HCT116 (cell line): Measurements from ENCODE around the gene CD58. TPM values are rescaled to one million over a fixed set of nuclear protein-coding genes. Genes with fewer than 3 reads are reported as not detected.
A peak's percentile ranks its signal among the peaks of the same experiment; 100 is the strongest.

ENCODE experiments used
- ATAC-seq: fragments of 200-7000 bp; cut with Tn5 transposase; 2 replicates; pipeline ENCODE4 v1.9.1; 2020; ENCODE audit warnings: mild to moderate bottlenecking, moderate library complexity
- BruUV-seq: library from RNA; stranded (reverse); fragments of 400-500 nt; replicated peaks from 2 replicates; lab custom pipeline; 2021; lab: Mats Ljungman, UMichigan
- CTCF ChIA-PET: fragments of 300-600 bp; sonication (Branson Sonifier 250); formaldehyde crosslinking; loops from one replicate; lab custom pipeline; 2021; ENCODE audit warnings: antibody characterized with exemption; lab: Charles Lee
- POLR2A ChIA-PET: fragments of 300-600, 350-600 bp; sonication (Branson Sonifier 250); formaldehyde crosslinking; loops from one replicate; lab custom pipeline; 2021; ENCODE audit warnings: antibody characterized with exemption; lab: Charles Lee
- RAD21 ChIA-PET, 2 experiments: fragments of 300-600 bp; sonication (Branson Sonifier 250); formaldehyde crosslinking; loops; one replicate each; lab custom pipeline; 2023; ENCODE audit warnings: low total read pairs in 2 of 2; ENCODE audit not compliant: uncharacterized antibody in 2 of 2, unreplicated experiment in 2 of 2, low non-redundant PET in 1 of 2; lab: Charles Lee
- DNase-seq: peaks from one replicate; pipeline ENCODE4 v3.0.0-alpha.2; 2010; ENCODE audit warnings: low read depth, low spot score
- H2AFZ ChIP-seq: fragments of 200-600 bp; shearing (Covaris generic), sonication (generic); 2 replicates; pipeline ENCODE4 v1.6.1; 2017; ENCODE audit warnings: low read depth, mixed run types, mixed read lengths, antibody characterized with exemption, low read length; ENCODE audit not compliant: poor library complexity, severe bottlenecking
- H3K27ac ChIP-seq: 2 replicates; pipeline ENCODE4 v1.5.1; 2012; ENCODE audit warnings: low read depth, low read length
- H3K27me3 ChIP-seq: fragments of 200-600 bp; sonication (generic); 2 replicates; pipeline ENCODE4 v1.6.1; 2016; ENCODE audit warnings: mixed run types, low read length, mixed read lengths; ENCODE audit not compliant: insufficient read depth
- H3K36me3 ChIP-seq, 2 experiments: fragments of 200-500 bp in 1 of 2; fragments of 200-600 bp in 1 of 2; sonication (Bioruptor generic) in 1 of 2; sonication (generic) in 1 of 2; 2 replicates each; pipeline versions ENCODE4 v1.5.1 to v1.6.1; 2014 to 2016; ENCODE audit warnings: low read length in 2 of 2, inconsistent platforms in 1 of 2, mixed read lengths in 1 of 2, mixed run types in 1 of 2; ENCODE audit not compliant: insufficient read depth in 2 of 2, control insufficient read depth in 1 of 2
- H3K4me1 ChIP-seq, 2 experiments: fragments of 200-600 bp in 1 of 2; sonication (generic) in 1 of 2; 2 replicates each; pipeline versions ENCODE4 v1.5.1 to v1.6.1; 2012 to 2017; ENCODE audit warnings: low read length in 2 of 2, inconsistent platforms in 1 of 2, mild to moderate bottlenecking in 1 of 2, mixed read lengths in 1 of 2, mixed run types in 1 of 2, moderate library complexity in 1 of 2; ENCODE audit not compliant: insufficient read depth in 2 of 2, control insufficient read depth in 1 of 2
- H3K4me2 ChIP-seq: fragments of 200-600 bp; sonication (generic); 2 replicates; pipeline ENCODE4 v1.6.1; 2017; ENCODE audit warnings: mixed run types, low read length, mixed read lengths
- H3K4me3 ChIP-seq, 2 experiments: fragments of 200-600 bp in 1 of 2; sonication (generic) in 1 of 2; replicated peaks in 1 of 2; 2 replicates each; pipeline ENCODE4 v1.5.1; 2011 to 2016; ENCODE audit warnings: low read length in 2 of 2, control low read depth in 1 of 2, low read depth in 1 of 2, mild to moderate bottlenecking in 1 of 2, mixed read lengths in 1 of 2, mixed run types in 1 of 2
- H3K79me2 ChIP-seq: fragments of 200-600 bp; sonication (generic); 2 replicates; pipeline ENCODE4 v1.6.1; 2017; ENCODE audit warnings: mild to moderate bottlenecking, mixed run types, low read length, moderate library complexity, mixed read lengths; ENCODE audit not compliant: insufficient read depth
- H3K9ac ChIP-seq: fragments of 200-600 bp; sonication (generic); 2 replicates; pipeline ENCODE4 v1.6.1; 2016; ENCODE audit warnings: low read length, mixed read lengths
- H3K9me2 ChIP-seq: fragments of 200-600 bp; sonication (generic), shearing (Covaris generic); 2 replicates; pipeline ENCODE4 v1.6.1; 2017; ENCODE audit warnings: mixed run types, mild to moderate bottlenecking, moderate library complexity; ENCODE audit not compliant: insufficient read depth
- H3K9me3 ChIP-seq, 2 experiments: fragments of 200-500 bp in 1 of 2; fragments of 200-600 bp in 1 of 2; sonication (Bioruptor generic) in 1 of 2; sonication (generic) in 1 of 2; 2 replicates each; pipeline ENCODE4 v1.6.1; 2014 to 2017; ENCODE audit warnings: low read length in 2 of 2, mixed read lengths in 2 of 2, inconsistent platforms in 1 of 2, low read depth in 1 of 2, mild to moderate bottlenecking in 1 of 2, mixed run types in 1 of 2, moderate library complexity in 1 of 2; ENCODE audit not compliant: control insufficient read depth in 1 of 2, insufficient read depth in 1 of 2
- H4K20me1 ChIP-seq: fragments of 200-600 bp; sonication (generic), shearing (Covaris generic); 2 replicates; pipeline ENCODE4 v1.6.1; 2017; ENCODE audit warnings: mixed run types, mild to moderate bottlenecking, moderate library complexity; ENCODE audit not compliant: insufficient read depth
- CBX3 ChIP-seq: IDR thresholded peaks from 2 replicates; pipeline ENCODE4 v1.6.1; 2012; ENCODE audit warnings: low read depth
- CEBPB ChIP-seq: IDR thresholded peaks from 2 replicates; pipeline ENCODE4 v1.6.1; 2012; ENCODE audit warnings: low read depth
- CTCF ChIP-seq, 3 experiments: fragments of 200-600 bp in 1 of 3; sonication (generic) in 1 of 3; IDR thresholded peaks in 2 of 3; conservative IDR thresholded peaks in 1 of 3; 2 replicates each; pipeline ENCODE4 v1.5.1; 2012 to 2017; ENCODE audit warnings: low read depth in 2 of 3, low read length in 2 of 3, antibody characterized with exemption in 1 of 3, borderline replicate concordance in 1 of 3, control low read depth in 1 of 3, mild to moderate bottlenecking in 1 of 3, mixed read lengths in 1 of 3, mixed run types in 1 of 3, moderate library complexity in 1 of 3; ENCODE audit not compliant: insufficient read depth in 1 of 3
- EGR1 ChIP-seq: IDR thresholded peaks from 2 replicates; pipeline ENCODE4 v1.6.1; 2012; ENCODE audit warnings: low read depth
- ELF1 ChIP-seq: IDR thresholded peaks from 2 replicates; pipeline ENCODE4 v1.6.1; 2012; ENCODE audit warnings: low read depth, borderline replicate concordance
- EZH2 ChIP-seq: fragments of 200-600 bp; sonication (generic); IDR thresholded peaks from 2 replicates; pipeline ENCODE4 v1.6.1; 2017; ENCODE audit warnings: antibody characterized with exemption, mixed run types
- EZH2phosphoT487 ChIP-seq: fragments of 200-600 bp; IDR thresholded peaks from 2 replicates; pipeline ENCODE4 v1.6.1; 2018; ENCODE audit warnings: antibody characterized with exemption, borderline replicate concordance
- POLR2A ChIP-seq: IDR thresholded peaks from 2 replicates; pipeline ENCODE4 v1.7.0; 2011; ENCODE audit warnings: borderline replicate concordance; ENCODE audit not compliant: insufficient read depth, insufficient read length; ENCODE audit errors: extremely low read depth
- RAD21 ChIP-seq: IDR thresholded peaks from 2 replicates; pipeline ENCODE4 v1.6.1; 2012; ENCODE audit warnings: low read depth, mild to moderate bottlenecking
- SIN3A ChIP-seq: IDR thresholded peaks from 2 replicates; pipeline ENCODE4 v1.6.1; 2012; ENCODE audit warnings: low read depth
- SP1 ChIP-seq: IDR thresholded peaks from 2 replicates; pipeline ENCODE4 v1.6.1; 2012; ENCODE audit warnings: low read depth
- SRF ChIP-seq: IDR thresholded peaks from 2 replicates; pipeline ENCODE4 v1.6.1; 2012; ENCODE audit warnings: low read depth
- TCF7L2 ChIP-seq: IDR thresholded peaks from 2 replicates; pipeline ENCODE4 v1.7.0; 2011; ENCODE audit warnings: borderline replicate concordance, inconsistent platforms; ENCODE audit not compliant: insufficient read depth, insufficient read length; ENCODE audit errors: extremely low read depth
- ZFX ChIP-seq: fragments of 450-650 bp; IDR thresholded peaks from 2 replicates; pipeline ENCODE4 v1.6.1; 2017
- ZNF274 ChIP-seq: fragments of 200-500 bp; sonication (Bioruptor generic); IDR thresholded peaks from 2 replicates; pipeline ENCODE4 v1.6.1; 2014; ENCODE audit warnings: mild to moderate bottlenecking, low read depth, low read length, inconsistent platforms
- intact Hi-C: fragments of 100-400 bp; cut with micrococcal nuclease; formaldehyde crosslinking; loops from 2 replicates; pipeline ENCODE4 v1.10.0; 2022
- total RNA-seq: library from RNA; stranded (reverse); gene quantifications from one replicate; pipeline ENCODE4 v1.2.1, GENCODE V29; 2021; ENCODE audit not compliant: unreplicated experiment
- TF ChIP-seq, protein P1 (sequence below): IDR thresholded peaks from 2 replicates; pipeline ENCODE4 v1.6.1; 2012
- TF ChIP-seq, protein P2 (sequence below): IDR thresholded peaks from 2 replicates; pipeline ENCODE4 v1.6.1; 2012; ENCODE audit warnings: low read depth

Gene CD58
- total RNA-seq, 1 experiment from 2014 or later, result 18.0 TPM

- DNase-seq (no peak), ATAC-seq (no peak)
- H4K20me1 ChIP-seq, result no peaks in the 10 kb centered on the region
- no peaks in the 10 kb centered on the region for H3K27me3 ChIP-seq
- BruUV-seq, result no TSS peak
- H3K4me3 ChIP-seq, result no peak overlapping the region
- no peak overlapping the region for H3K27ac ChIP-seq
- H3K4me2 ChIP-seq, result peak overlapping the region; percentile 20; the same call in 1 of the 2 replicates
- H3K4me1 ChIP-seq, result peaks cover 4 to 24% of the 10 kb centered on the region in 2 experiments; a peak in 3 of 4 replicates
- RAD21 ChIA-PET, result no interaction called here
- H3K9me3 ChIP-seq, result no peaks in the 10 kb centered on the region
- TF ChIP-seq SP1 (no peak), ELF1 (no peak), EZH2phosphoT487 (no peak), EGR1 (no peak), TCF7L2 (no peak), EZH2 (no peak), RAD21 (no peak), SRF (no peak), SIN3A (no peak), ZFX (no peak), ZNF274 (no peak), POLR2A (no peak), CBX3 (no peak), CEBPB (no peak), CTCF (IDR thresholded peaks at IDR 0.05 in 2 of 3, conservative IDR thresholded peaks at IDR 0.05 in 1 of 3; ENCODE audit: borderline replicate concordance in 1 of 3, insufficient read depth in 1 of 3, low read depth in 2 of 3, low read length in 2 of 3) (no peak)
- TF ChIP-seq, protein P1, sequence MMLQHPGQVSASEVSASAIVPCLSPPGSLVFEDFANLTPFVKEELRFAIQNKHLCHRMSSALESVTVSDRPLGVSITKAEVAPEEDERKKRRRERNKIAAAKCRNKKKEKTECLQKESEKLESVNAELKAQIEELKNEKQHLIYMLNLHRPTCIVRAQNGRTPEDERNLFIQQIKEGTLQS, result no peak
- TF ChIP-seq, protein P2, sequence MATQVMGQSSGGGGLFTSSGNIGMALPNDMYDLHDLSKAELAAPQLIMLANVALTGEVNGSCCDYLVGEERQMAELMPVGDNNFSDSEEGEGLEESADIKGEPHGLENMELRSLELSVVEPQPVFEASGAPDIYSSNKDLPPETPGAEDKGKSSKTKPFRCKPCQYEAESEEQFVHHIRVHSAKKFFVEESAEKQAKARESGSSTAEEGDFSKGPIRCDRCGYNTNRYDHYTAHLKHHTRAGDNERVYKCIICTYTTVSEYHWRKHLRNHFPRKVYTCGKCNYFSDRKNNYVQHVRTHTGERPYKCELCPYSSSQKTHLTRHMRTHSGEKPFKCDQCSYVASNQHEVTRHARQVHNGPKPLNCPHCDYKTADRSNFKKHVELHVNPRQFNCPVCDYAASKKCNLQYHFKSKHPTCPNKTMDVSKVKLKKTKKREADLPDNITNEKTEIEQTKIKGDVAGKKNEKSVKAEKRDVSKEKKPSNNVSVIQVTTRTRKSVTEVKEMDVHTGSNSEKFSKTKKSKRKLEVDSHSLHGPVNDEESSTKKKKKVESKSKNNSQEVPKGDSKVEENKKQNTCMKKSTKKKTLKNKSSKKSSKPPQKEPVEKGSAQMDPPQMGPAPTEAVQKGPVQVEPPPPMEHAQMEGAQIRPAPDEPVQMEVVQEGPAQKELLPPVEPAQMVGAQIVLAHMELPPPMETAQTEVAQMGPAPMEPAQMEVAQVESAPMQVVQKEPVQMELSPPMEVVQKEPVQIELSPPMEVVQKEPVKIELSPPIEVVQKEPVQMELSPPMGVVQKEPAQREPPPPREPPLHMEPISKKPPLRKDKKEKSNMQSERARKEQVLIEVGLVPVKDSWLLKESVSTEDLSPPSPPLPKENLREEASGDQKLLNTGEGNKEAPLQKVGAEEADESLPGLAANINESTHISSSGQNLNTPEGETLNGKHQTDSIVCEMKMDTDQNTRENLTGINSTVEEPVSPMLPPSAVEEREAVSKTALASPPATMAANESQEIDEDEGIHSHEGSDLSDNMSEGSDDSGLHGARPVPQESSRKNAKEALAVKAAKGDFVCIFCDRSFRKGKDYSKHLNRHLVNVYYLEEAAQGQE, result no peak
- TF ChIP-seq, all 23 proteins: peak for 0
- POLR2A ChIA-PET, result no interaction called here
- intact Hi-C loops, result no loop called here
- Histone ChIP-seq H3K79me2 (no peaks in the 10 kb centered on the region), H3K36me3 (peaks cover 5 to 26% of the 10 kb centered on the region in 2 experiments; a peak in 3 of 4 replicates), H3K9me2 (no peaks in the 10 kb centered on the region), H3K9ac (no peak overlapping the region), H2AFZ (no peak overlapping the region)
- CTCF ChIA-PET, result interaction anchor here (1.0 kb wide), 1 partner anchor 39 kb away, joined by 4 read pairs; no protein-coding TSS in a partner anchor
Measured at GRCh38 chr1:116537898-116538297, 32.9 kb downstream of the CD58 start.
